Stimulated activated naive CD8-positive, alpha-beta T cell treated with anti-CD3 and anti-CD28 coated beads, Interleukin-15, Interleukin-2, amounts not matched to agents 100 ng/mL and 50 ng/mL, for 24 hours (primary cell): ENCODE results near the gene TRMT44.
A peak's percentile ranks its signal among the peaks of the same experiment; 100 is the strongest.
"Not testable (repeated sequence)": the region's sequence is repeated elsewhere in the genome, so short reads cannot be mapped to it uniquely, and the experiment has no call there.

ENCODE experiments used
- H3K27ac Mint-ChIP-seq: one replicate; pipeline ENCODE4 v1.8.0; 2021; ENCODE audit warnings: mild to moderate bottlenecking, mixed read lengths
- H3K27me3 Mint-ChIP-seq: one replicate; pipeline ENCODE4 v1.8.0; 2021; ENCODE audit warnings: mixed read lengths
- H3K36me3 Mint-ChIP-seq: one replicate; pipeline ENCODE4 v1.8.0; 2021; ENCODE audit warnings: low read depth, mixed read lengths
- H3K4me1 Mint-ChIP-seq: one replicate; pipeline ENCODE4 v1.8.0; 2021; ENCODE audit warnings: low read depth, mixed read lengths
- H3K4me3 Mint-ChIP-seq: one replicate; pipeline ENCODE4 v1.8.0; 2021; ENCODE audit warnings: mild to moderate bottlenecking, mixed read lengths
- H3K9me3 Mint-ChIP-seq: one replicate; pipeline ENCODE4 v1.8.0; 2021; ENCODE audit warnings: mixed read lengths

The TRMT44 gene

DNA sequence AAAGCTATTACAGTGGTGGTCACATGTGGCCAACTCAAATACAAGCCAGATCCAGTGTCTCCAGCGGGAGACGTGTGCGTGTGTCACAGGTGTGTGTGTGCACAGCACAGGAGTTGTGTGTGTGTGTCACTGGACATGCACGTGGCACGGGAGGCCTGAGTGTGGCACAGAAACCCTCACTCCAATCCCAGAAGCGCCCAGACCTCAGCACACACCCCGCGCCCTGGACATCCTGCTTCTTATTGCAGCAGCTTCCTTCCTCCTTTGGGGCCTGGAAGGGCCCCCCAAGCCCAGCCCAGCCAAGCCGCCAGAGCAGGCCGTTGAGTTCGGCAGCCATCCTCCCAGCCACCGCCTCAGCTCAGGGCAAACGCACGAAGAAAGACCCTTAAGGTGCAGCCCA is 37.9 kb upstream of the TRMT44 start:
- H3K4me3 Mint-ChIP-seq = no peak overlapping the region
- peaks cover 22% of the 10 kb centered on the region for H3K36me3 Mint-ChIP-seq
- H3K27me3 Mint-ChIP-seq = no peaks in the 10 kb centered on the region
- no peak overlapping the region for H3K27ac Mint-ChIP-seq
- H3K9me3 Mint-ChIP-seq = no peaks in the 10 kb centered on the region
- H3K4me1 Mint-ChIP-seq = no peaks in the 10 kb centered on the region

DNA sequence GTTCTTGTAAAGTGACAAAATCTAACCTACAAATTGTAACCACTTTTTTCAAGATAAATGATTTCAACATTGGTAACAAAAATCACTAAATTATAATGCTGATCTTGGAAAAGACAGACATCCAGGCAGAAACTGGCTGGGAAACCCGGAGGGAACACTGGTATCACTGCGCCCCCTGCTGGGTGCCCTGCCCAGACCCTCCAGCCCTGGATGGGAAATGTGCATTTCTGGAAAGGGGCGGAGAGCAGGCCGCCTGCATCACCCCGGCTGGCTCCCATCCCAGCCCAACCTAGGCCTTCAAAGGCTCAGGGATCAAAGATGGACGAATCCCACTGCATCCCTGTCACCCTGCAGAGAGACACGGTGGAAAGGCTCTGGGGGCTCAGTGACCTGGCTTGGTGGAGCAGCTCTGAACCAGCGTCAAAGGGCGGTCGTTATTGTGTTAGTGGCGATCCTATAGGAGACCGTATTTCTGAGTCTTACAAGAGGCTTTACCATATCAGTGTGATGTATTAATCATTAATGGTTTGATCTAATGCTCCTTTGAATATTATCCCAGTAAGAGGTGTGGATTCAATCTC is 37.3 kb upstream of the TRMT44 start:
- Mint-ChIP-seq H3K36me3 (peaks cover 19% of the 10 kb centered on the region), H3K4me1 (no peaks in the 10 kb centered on the region), H3K27ac (no peak overlapping the region), H3K4me3 (no peak overlapping the region), H3K27me3 (no peaks in the 10 kb centered on the region), H3K9me3 (no peaks in the 10 kb centered on the region)

DNA sequence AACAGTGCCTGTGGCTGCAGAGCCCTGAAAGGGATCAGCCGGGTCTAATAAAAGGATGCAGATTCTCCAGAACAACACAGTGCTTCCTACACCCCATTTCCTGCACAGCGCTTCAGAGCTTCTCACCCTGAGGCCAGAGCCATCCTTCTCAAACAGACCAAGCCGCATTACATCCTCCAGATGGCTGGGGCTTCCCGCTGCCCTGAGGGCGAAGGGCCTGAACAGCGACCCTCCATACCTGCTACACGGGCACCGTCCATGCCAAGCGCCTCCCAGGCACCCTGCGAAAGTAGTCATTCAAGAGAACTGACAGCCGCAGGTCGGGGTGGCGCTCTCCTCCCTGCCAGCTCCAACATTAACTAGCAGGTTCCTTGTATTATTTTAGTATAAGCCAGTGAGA is 36.6 kb upstream of the TRMT44 start:
- Mint-ChIP-seq H3K4me1 (no peaks in the 10 kb centered on the region), H3K36me3 (peaks cover 18% of the 10 kb centered on the region), H3K27me3 (no peaks in the 10 kb centered on the region), H3K9me3 (no peaks in the 10 kb centered on the region), H3K4me3 (no peak overlapping the region), H3K27ac (no peak overlapping the region)

DNA sequence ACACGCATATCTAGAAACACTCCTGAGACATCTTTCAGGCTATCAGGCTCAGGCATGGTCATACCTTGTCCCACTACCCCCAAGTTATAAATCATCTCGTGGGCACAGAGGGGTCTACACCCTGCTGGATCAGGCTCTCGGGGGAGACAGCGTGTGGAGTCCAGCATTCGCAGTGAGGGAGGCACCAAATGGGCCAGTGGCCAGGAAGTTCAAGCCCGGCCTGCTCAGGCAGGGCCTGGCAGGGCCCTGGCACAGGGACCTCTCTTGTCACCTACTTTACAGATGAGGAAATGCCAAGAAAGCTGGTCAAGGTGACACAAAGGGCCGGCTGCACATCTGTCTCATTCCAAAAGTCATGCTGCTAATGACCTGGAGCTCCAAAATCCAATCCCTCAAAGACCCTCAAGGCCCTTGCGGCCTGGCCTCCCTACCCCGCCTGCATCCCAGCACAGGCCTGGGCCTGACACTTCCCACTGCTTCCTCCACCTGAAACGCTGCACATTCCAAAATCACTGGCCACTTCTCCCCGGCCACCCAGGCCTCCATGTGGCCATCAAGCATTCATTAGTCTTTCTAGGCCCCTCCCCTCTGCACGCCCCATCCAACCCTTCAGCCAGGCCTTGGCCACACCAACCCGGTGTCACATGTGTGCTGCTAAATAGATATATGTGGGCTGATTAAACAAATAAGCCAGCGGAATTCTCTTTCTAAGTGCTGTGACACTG is 35.6 kb upstream of the TRMT44 start:
- Mint-ChIP-seq H3K4me1 (peaks cover 5% of the 10 kb centered on the region), H3K36me3 (peaks cover 18% of the 10 kb centered on the region), H3K9me3 (no peaks in the 10 kb centered on the region), H3K27me3 (no peaks in the 10 kb centered on the region), H3K27ac (no peak overlapping the region), H3K4me3 (no peak overlapping the region)

DNA sequence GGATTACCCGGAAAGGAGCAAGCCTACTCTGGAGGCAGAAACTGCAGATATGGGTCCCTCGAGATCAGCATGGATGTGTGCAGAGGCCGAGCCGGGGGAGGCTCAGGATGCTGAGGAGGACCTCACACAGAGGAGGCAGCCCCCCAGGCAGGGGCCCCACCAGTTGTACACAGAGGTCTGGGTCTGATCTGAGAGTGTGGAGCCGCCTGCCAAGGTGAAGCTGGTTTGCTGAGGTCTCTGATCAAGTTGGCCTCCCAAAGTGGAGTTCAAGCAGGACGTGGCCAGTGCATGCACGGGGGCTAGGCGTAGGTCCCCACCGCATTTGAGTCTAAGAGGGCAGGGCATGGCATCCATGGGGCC is 35.1 kb upstream of the TRMT44 start:
- H3K36me3 Mint-ChIP-seq = peaks cover 18% of the 10 kb centered on the region
- H3K27ac Mint-ChIP-seq = no peak overlapping the region
- H3K27me3 Mint-ChIP-seq = no peaks in the 10 kb centered on the region
- no peaks in the 10 kb centered on the region for H3K9me3 Mint-ChIP-seq
- no peak overlapping the region for H3K4me3 Mint-ChIP-seq
- peaks cover 6% of the 10 kb centered on the region for H3K4me1 Mint-ChIP-seq

DNA sequence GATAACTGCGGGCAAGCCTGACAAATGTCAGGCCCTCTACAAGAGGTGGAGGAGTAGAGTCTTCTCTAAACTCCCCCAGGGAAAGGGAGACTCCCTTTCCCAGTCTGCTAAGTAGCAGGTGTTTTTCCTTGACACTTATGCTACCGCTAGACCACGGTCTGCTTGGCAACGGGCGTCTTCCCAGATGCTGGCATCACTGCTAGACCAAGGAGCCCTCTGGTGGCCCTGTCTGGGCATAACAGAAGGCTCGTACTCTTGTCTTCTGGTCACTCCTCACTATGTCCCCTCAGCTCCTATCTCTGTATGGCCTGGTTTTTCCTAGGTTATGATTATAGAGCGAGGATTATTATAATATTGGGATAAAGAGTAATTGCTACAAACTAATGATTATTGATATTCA is 33.7 kb upstream of the TRMT44 start:
- peaks cover 18% of the 10 kb centered on the region for H3K36me3 Mint-ChIP-seq

DNA sequence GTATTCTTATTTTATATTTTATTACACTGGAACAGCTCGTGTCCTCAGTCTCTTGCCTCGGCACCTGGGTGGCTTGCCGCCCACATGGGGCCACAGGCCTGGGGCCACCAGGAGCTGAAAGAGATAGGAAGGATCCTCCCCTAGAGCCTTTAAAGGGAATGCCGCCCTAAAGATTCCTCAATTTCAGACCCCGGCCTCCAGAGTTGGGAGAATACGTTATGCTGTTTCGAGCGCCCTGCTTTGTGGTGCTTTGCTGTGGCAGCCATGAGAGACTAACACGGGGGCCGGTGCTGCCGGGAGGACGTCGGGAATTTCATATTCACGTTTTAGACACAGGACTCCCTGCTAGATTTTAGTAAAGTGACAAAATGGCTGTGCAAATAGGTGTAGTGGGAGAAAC is 33.3 kb upstream of the TRMT44 start:
- Mint-ChIP-seq H3K4me3 (no peak overlapping the region), H3K27me3 (no peaks in the 10 kb centered on the region), H3K36me3 (peaks cover 18% of the 10 kb centered on the region), H3K27ac (no peak overlapping the region), H3K9me3 (no peaks in the 10 kb centered on the region), H3K4me1 (peaks cover 9% of the 10 kb centered on the region)

More for the DNA sequence above, 33.7 kb upstream of the TRMT44 start:
- not testable (repeated sequence) for H3K27me3 Mint-ChIP-seq, H3K4me3 Mint-ChIP-seq, H3K27ac Mint-ChIP-seq, H3K9me3 Mint-ChIP-seq, H3K4me1 Mint-ChIP-seq

DNA sequence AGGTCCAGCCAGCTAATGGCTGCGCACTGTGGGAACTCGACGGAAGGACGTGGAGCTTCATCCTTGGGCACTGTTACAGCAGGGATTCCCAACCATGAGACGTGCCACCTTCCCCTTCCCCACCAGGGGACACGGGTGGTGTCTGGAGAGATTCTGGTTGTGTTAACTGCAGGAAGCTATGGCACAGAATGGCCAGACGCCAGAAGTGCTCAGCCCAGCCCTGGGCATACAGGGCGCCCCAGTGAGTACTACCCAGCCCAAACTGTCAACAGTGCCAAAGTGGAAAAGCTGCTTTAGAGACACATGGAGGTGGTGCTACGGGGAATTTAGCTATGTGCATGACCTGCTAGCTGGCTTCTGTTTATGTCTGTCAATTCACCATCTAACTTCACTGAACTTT is 32.8 kb upstream of the TRMT44 start:
- peaks cover 18% of the 10 kb centered on the region for H3K36me3 Mint-ChIP-seq
- peaks cover 9% of the 10 kb centered on the region for H3K4me1 Mint-ChIP-seq
- no peaks in the 10 kb centered on the region for H3K9me3 Mint-ChIP-seq
- no peak overlapping the region for H3K4me3 Mint-ChIP-seq
- H3K27me3 Mint-ChIP-seq = no peaks in the 10 kb centered on the region
- H3K27ac Mint-ChIP-seq = no peak overlapping the region

DNA sequence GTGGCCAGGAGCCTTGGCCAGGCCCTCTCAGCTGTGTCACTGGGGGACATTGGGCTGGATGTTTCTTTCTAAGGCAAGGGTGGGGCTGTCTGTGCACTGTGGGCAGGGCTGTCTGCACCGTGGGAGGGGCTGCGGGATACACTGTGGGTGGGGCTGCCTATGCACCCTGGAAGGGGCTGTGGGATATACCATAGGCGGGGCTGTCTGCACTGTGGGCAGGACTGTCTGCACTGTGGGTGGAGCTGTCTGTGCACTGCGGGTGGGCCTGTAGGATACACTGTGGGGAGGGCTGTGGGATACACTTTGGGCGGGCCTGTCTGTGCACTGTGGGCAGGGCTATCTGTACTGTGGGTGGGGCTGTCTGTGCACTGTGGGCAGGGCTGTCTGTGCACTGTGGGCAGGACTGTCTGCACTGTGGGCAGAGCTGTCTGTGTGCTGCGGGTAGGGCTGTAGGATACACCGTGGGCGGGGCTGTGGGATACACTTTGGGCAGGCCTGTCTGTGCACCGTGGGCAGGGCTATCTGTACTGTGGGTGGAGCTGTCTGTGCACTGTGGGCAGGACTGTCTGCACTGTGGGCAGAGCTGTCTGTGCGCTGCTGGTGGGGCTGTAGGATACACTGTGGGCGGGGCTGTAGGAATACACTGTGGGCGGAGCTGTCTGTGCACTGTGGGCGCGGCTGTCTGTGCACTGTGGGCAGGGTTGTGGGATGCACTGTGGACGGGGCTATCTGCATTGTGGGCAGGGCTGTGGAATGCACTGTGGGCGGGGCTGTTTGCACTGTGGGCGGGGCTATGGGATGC is 31.1 kb upstream of the TRMT44 start:
- H3K27me3 Mint-ChIP-seq = no peaks in the 10 kb centered on the region
- no peak overlapping the region for H3K4me3 Mint-ChIP-seq
- peaks cover 23% of the 10 kb centered on the region for H3K36me3 Mint-ChIP-seq
- no peaks in the 10 kb centered on the region for H3K9me3 Mint-ChIP-seq
- H3K27ac Mint-ChIP-seq = no peak overlapping the region
- peaks cover 18% of the 10 kb centered on the region for H3K4me1 Mint-ChIP-seq

DNA sequence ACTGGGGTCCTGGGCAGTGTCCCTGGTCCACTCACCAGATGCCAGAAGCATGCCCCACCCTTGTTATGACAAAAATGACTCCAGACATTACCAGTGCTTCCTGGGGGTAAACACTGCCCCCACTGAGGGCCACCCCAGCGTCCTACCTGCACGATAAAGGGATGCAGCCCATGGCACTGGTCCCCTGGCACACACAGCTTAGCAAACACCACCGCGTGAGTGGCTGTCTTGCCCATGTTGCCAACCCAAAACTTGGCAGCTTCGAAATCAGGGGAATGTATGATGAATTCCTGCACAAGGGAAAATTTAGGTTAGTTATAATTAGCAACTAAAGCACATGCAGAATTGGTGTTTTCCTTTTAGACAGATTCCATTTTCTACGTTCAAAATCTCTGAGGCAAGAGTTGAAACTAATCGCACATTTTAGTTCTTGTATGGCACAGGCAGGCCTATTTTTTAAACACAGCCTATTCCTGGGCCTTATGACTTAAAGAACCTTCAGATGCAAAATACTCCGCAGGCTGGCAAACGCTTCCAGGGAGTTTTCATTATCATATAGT is 30.4 kb upstream of the TRMT44 start:
- peaks cover 19% of the 10 kb centered on the region for H3K36me3 Mint-ChIP-seq
- H3K27ac Mint-ChIP-seq = no peak overlapping the region

DNA sequence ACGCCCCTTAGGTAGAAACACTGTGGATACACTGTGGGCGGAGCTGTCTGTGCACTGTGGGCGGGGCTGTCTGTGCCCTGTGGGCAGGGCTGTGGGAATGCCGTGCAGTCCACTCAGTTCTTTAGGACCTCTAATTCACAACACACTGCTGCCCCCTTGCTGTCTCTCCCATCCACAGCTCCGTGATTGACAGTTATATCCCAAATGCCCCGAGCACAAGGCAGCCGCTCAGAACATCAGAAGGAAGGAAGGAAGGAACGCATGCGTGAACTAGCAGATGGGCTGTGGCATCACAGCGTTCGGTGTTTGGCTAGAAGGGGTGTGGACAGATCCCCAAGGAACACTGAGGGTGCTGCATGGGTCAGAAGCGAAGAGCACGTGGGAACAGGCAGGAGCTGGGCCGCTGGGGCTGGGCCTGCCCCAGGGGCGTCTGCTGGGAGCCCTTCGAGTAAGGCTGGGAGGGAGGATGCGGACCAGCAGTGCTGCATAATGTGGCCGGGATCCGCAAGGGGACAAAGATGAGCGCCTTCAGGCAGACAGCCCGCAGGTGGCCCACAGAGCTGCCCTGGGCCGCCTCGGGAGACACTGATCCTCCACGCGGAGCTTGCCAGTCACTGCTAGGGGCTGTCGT is 29.8 kb upstream of the TRMT44 start:
- Mint-ChIP-seq H3K27ac (no peak overlapping the region), H3K4me1 (peaks cover 24% of the 10 kb centered on the region), H3K36me3 (peaks cover 20% of the 10 kb centered on the region), H3K4me3 (no peak overlapping the region), H3K27me3 (no peaks in the 10 kb centered on the region), H3K9me3 (no peaks in the 10 kb centered on the region)

More for the DNA sequence above, 30.4 kb upstream of the TRMT44 start:
- no peaks in the 10 kb centered on the region for H3K27me3 Mint-ChIP-seq
- peaks cover 24% of the 10 kb centered on the region for H3K4me1 Mint-ChIP-seq
- no peak overlapping the region for H3K4me3 Mint-ChIP-seq
- H3K9me3 Mint-ChIP-seq = no peaks in the 10 kb centered on the region

DNA sequence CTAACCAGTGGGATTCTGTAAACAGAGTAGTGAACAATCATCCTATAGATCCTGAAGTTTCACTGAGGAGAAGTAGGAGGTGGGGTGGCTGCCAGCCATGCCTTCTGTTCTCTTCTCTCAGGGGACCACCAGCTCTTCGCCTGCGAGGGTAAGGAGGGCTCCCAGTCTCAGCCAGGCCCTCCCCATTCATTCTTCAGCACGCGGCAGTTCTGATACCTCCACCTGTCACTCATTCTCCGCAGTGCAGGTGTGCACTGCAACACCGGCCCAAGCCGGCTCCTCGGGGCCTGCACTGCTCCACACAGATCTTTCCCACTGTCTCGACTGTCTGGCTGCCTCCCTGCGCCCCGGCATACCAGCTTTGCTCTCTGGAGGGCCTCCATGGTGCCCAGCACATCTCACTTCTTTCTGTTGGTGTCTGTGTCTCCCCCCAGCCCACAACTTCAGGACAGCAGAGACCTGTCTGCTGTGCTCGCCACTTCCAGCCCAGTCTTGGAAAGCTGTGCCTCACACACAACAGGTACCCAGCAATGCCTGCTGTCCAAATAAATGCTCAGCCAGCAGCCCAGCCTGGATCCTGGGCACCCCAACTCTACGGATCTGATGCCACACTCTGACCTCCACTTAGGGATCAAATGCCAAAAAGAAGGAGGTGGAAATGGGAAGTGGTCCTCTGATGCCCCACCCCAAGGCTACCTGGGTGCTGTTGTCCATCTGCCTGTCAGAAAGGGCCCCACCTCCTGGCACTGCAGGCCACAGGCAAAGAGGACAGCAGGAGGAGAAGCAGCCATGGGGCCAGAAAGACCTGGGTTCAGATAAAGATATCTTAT is 29.0 kb upstream of the TRMT44 start:
- H3K27ac Mint-ChIP-seq = no peak overlapping the region
- H3K9me3 Mint-ChIP-seq = no peaks in the 10 kb centered on the region
- peaks cover 23% of the 10 kb centered on the region for H3K36me3 Mint-ChIP-seq
- no peaks in the 10 kb centered on the region for H3K27me3 Mint-ChIP-seq
- H3K4me3 Mint-ChIP-seq = no peak overlapping the region
- H3K4me1 Mint-ChIP-seq = peaks cover 24% of the 10 kb centered on the region

DNA sequence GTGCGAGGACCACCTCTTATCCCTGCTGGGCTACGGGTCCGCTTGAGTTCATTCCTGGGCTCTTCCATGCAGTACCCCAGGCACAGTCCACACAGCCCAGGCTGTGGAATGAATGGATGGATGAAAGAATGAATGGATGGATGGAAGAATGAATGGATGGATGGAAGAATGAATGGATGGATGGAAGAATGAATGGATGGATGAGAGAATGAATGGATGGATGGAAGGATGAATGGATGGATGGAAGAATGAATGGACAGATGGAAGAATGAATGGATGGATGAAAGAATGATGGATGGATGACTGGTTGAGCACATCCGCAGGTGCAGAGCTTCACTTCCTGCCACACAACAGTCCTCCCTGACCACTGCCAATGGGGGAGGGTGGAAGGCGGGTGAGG is 28.3 kb upstream of the TRMT44 start:
- Mint-ChIP-seq H3K27ac (no peak overlapping the region), H3K4me3 (no peak overlapping the region), H3K36me3 (peaks cover 24% of the 10 kb centered on the region), H3K27me3 (no peaks in the 10 kb centered on the region), H3K9me3 (no peaks in the 10 kb centered on the region), H3K4me1 (peaks cover 24% of the 10 kb centered on the region)

DNA sequence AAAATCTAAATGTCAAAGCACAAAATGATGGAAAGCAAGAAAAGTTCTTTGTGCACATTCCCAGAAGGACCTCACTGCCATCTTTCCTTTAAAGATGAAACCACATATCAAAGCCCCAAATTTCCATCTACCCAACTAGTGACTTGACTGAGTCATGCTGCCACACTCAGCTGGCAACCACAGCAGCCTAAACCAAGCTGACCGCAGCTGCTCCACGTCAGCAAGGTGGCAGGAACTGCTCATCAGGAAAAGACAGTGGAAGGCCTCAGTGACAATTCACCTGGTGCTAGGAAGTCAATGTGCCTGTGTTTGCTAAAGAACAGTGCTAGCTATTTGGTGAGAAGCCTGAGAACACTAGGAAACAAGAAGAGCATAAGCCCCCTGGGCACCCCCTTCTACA is 26.2 kb upstream of the TRMT44 start:
- no peaks in the 10 kb centered on the region for H3K9me3 Mint-ChIP-seq
- peaks cover 31% of the 10 kb centered on the region for H3K36me3 Mint-ChIP-seq
- H3K27me3 Mint-ChIP-seq = no peaks in the 10 kb centered on the region
- H3K4me1 Mint-ChIP-seq = peaks cover 37% of the 10 kb centered on the region
- peak overlapping the region; percentile 84 for H3K27ac Mint-ChIP-seq
- H3K4me3 Mint-ChIP-seq = peak overlapping the region; percentile 27
